ENCODE measurements around the gene ITSN2. TPM values are rescaled to one million over a fixed set of nuclear protein-coding genes. Genes with fewer than 3 reads are reported as not detected.

ITSN2 gene
- total and polyA plus RNA-seq, 2 experiments from 2014 or later, result 20.3 to 34.4 TPM

GRCh38 chr2:24174851-24175277 is 185.5 kb downstream of the ITSN2 start, which contains the start of gene FAM228A:
Gene FAM228A, plus strand, starts transcription at chr2:24175053. Its CDS starts 428 bp downstream, at chr2:24175481.
- Histone ChIP-seq H3K4me3 (no peak within 1 kb of the TSS), H3K27me3 (no peaks in the 10 kb centered on the region), H3K27ac (no peak within 1 kb of the TSS), H3K4me2 (no peak within 1 kb of the TSS), H3K9me2 (replicated peaks; ENCODE audit: insufficient read depth) (no peaks in the 10 kb centered on the region), H3K4me1 (ENCODE audit: insufficient read depth) (no peaks in the 10 kb centered on the region), H4K20me1 (ENCODE audit: insufficient read depth, poor library complexity, severe bottlenecking) (no peaks in the 10 kb centered on the region), H3K9me3 (ENCODE audit: low read depth) (no peaks in the 10 kb centered on the region), H2AFZ (no peak within 1 kb of the TSS), H3K79me2 (no peaks in the 10 kb centered on the region), H3K36me3 (replicated peaks; ENCODE audit: insufficient read depth, low read depth) (no peaks in the 10 kb centered on the region)
- WGBS (ENCODE audit: low lambda C conversion rate, missing lambda C conversion rate), result 98% methylated on average over 40 of the region's 46 CpGs
- TF ChIP-seq EZH2phosphoT487 (IDR thresholded peaks at IDR 0.05; ENCODE audit: low read depth, severe bottlenecking, unreplicated experiment) (no peak), EZH2 (IDR thresholded peaks at IDR 0.05; ENCODE audit: borderline replicate concordance) (no peak), CTCF (IDR thresholded peaks at IDR 0.05; ENCODE audit: poor library complexity) (no peak)
- no peak for DNase-seq (ENCODE audit: low spot score)

GRCh38 chr2:24169023-24169422 is 191.3 kb downstream of the ITSN2 start:
- H3K27me3 ChIP-seq, result no peaks in the 10 kb centered on the region
- no peaks in the 10 kb centered on the region for H3K9me3 ChIP-seq (ENCODE audit: low read depth)
- no peak overlapping the region for H3K4me2 ChIP-seq
- no peak overlapping the region for H2AFZ ChIP-seq
- no peaks in the 10 kb centered on the region for H3K36me3 ChIP-seq (replicated peaks; ENCODE audit: insufficient read depth, low read depth)
- TF ChIP-seq EZH2 (IDR thresholded peaks at IDR 0.05; ENCODE audit: borderline replicate concordance), result no peak
- TF ChIP-seq CTCF (IDR thresholded peaks at IDR 0.05; ENCODE audit: poor library complexity), result no peak
- TF ChIP-seq EZH2phosphoT487 (IDR thresholded peaks at IDR 0.05; ENCODE audit: low read depth, severe bottlenecking, unreplicated experiment), result no peak
- H3K79me2 ChIP-seq, result no peaks in the 10 kb centered on the region
- 71% methylated on average over 5 of the region's 5 CpGs for WGBS (ENCODE audit: low lambda C conversion rate, missing lambda C conversion rate)
- DNase-seq (ENCODE audit: low spot score), result no peak
- no peaks in the 10 kb centered on the region for H3K4me1 ChIP-seq (ENCODE audit: insufficient read depth)
- no peaks in the 10 kb centered on the region for H3K9me2 ChIP-seq (replicated peaks; ENCODE audit: insufficient read depth)
- H3K27ac ChIP-seq, result no peak overlapping the region
- no peaks in the 10 kb centered on the region for H4K20me1 ChIP-seq (ENCODE audit: insufficient read depth, poor library complexity, severe bottlenecking)
- H3K4me3 ChIP-seq, result no peak overlapping the region

GRCh38 chr2:24164416-24164973 is 195.8 kb downstream of the ITSN2 start:
- Histone ChIP-seq H3K27ac (no peak overlapping the region), H3K4me1 (ENCODE audit: insufficient read depth) (no peaks in the 10 kb centered on the region), H3K4me2 (no peak overlapping the region), H3K9me3 (ENCODE audit: low read depth) (peaks cover 4% of the 10 kb centered on the region), H2AFZ (no peak overlapping the region), H3K27me3 (no peaks in the 10 kb centered on the region), H3K36me3 (replicated peaks; ENCODE audit: insufficient read depth, low read depth) (no peaks in the 10 kb centered on the region), H3K9me2 (replicated peaks; ENCODE audit: insufficient read depth) (no peaks in the 10 kb centered on the region), H3K79me2 (no peaks in the 10 kb centered on the region), H4K20me1 (ENCODE audit: insufficient read depth, poor library complexity, severe bottlenecking) (no peaks in the 10 kb centered on the region), H3K4me3 (no peak overlapping the region)
- peak; percentile 24 for TF ChIP-seq CTCF (IDR thresholded peaks at IDR 0.05; ENCODE audit: poor library complexity)
- TF ChIP-seq EZH2phosphoT487 (IDR thresholded peaks at IDR 0.05; ENCODE audit: low read depth, severe bottlenecking, unreplicated experiment), result no peak
- DNase-seq (ENCODE audit: low spot score), result peak; percentile 21
- WGBS (ENCODE audit: low lambda C conversion rate, missing lambda C conversion rate), result 58% methylated on average over 8 of the region's 8 CpGs

Measured in hepatocyte (in vitro differentiated cells).